Skeletal muscle tissue (tissue), 4 donors: ENCODE measurements around the gene LRSAM1. TPM values are rescaled to one million over a fixed set of nuclear protein-coding genes. Genes with fewer than 3 reads are reported as not detected.

ENCODE experiments used
- H3K27ac ChIP-seq: one replicate; pipeline ENCODE4 v1.7.0; 2013; ENCODE audit warnings: mild to moderate bottlenecking, low read depth, low read length, inconsistent platforms
- H3K27me3 ChIP-seq, 3 donors: one replicate each; pipeline ENCODE4 v1.7.0; 2013; ENCODE audit warnings: low read length in 3 of 3; ENCODE audit not compliant: control insufficient read depth in 3 of 3, insufficient read depth in 3 of 3
- H3K36me3 ChIP-seq, 3 donors: one replicate each; pipeline ENCODE4 v1.7.0; 2013; ENCODE audit warnings: low read length in 3 of 3; ENCODE audit not compliant: control insufficient read depth in 3 of 3, insufficient read depth in 3 of 3
- H3K4me1 ChIP-seq, 3 donors: one replicate each; pipeline ENCODE4 v1.7.0; 2013; ENCODE audit warnings: low read length in 3 of 3, mild to moderate bottlenecking in 3 of 3; ENCODE audit not compliant: control insufficient read depth in 3 of 3, insufficient read depth in 3 of 3
- H3K4me3 ChIP-seq, 3 donors: one replicate each; pipeline ENCODE4 v1.7.0; 2013; ENCODE audit warnings: low read length in 3 of 3
- H3K9ac ChIP-seq, 3 donors: one replicate each; pipeline ENCODE4 v1.7.0; 2013; ENCODE audit warnings: low read length in 3 of 3, mild to moderate bottlenecking in 3 of 3, moderate library complexity in 2 of 3, low read depth in 1 of 3
- H3K9me3 ChIP-seq, 3 donors: one replicate each; pipeline ENCODE4 v1.7.0; 2013; ENCODE audit warnings: low read length in 3 of 3; ENCODE audit not compliant: control insufficient read depth in 3 of 3
- total RNA-seq: library from RNA; depleted of rRNA; stranded (reverse); fragments of >200 nt; gene quantifications from one replicate; pipeline ENCODE4 v1.2.3, GENCODE V29; 2014
- donor health status: Osteomylitis.

Gene LRSAM1
- total RNA-seq, 1 donor from 2014 or later = 10.4 TPM

GRCh38 chr9:127415657-127416056, 35.7 kb upstream of the LRSAM1 start:
- Histone ChIP-seq H3K4me1 (peaks cover 9 to 14% (median 13%) of the 10 kb centered on the region in 3 donors), H3K27ac (no peak overlapping the region), H3K9me3 (no peaks in the 10 kb centered on the region), H3K27me3 (no peaks in the 10 kb centered on the region), H3K4me3 (no peak overlapping the region), H3K36me3 (no peaks in the 10 kb centered on the region), H3K9ac (no peak overlapping the region)

- Histone ChIP-seq H3K9ac (peak overlapping the region in 1 of 3 donors; percentile 51), H3K27me3 (no peaks in the 10 kb centered on the region), H3K4me3 (no peak overlapping the region), H3K36me3 (no peaks in the 10 kb centered on the region), H3K27ac (no peak overlapping the region), H3K9me3 (no peaks in the 10 kb centered on the region), H3K4me1 (peaks cover 13 to 24% (median 14%) of the 10 kb centered on the region in 3 donors)
Observed at GRCh38 chr9:127417131-127418036, 33.9 kb upstream of the LRSAM1 start.

GRCh38 chr9:127418037-127418471, 33.3 kb upstream of the LRSAM1 start:
- H3K27me3 ChIP-seq = no peaks in the 10 kb centered on the region
- no peaks in the 10 kb centered on the region for H3K9me3 ChIP-seq
- no peaks in the 10 kb centered on the region for H3K36me3 ChIP-seq
- no peak overlapping the region for H3K27ac ChIP-seq
- H3K9ac ChIP-seq = peak overlapping the region in 1 of 3 donors; percentile 51
- H3K4me1 ChIP-seq = peaks cover 13 to 31% (median 20%) of the 10 kb centered on the region in 3 donors
- H3K4me3 ChIP-seq = no peak overlapping the region

GRCh38 chr9:127419348-127419747, 32.0 kb upstream of the LRSAM1 start:
- no peaks in the 10 kb centered on the region for H3K36me3 ChIP-seq
- no peaks in the 10 kb centered on the region for H3K9me3 ChIP-seq
- H3K9ac ChIP-seq = peak overlapping the region in 1 of 3 donors; percentile 95
- no peaks in the 10 kb centered on the region for H3K27me3 ChIP-seq
- peaks cover 13 to 39% (median 23%) of the 10 kb centered on the region in 3 donors for H3K4me1 ChIP-seq
- peak overlapping the region in 1 of 3 donors; percentile 97 for H3K4me3 ChIP-seq
- no peak overlapping the region for H3K27ac ChIP-seq

GRCh38 chr9:127421057-127421456, 30.3 kb upstream of the LRSAM1 start:
- Histone ChIP-seq H3K27me3 (no peaks in the 10 kb centered on the region), H3K27ac (no peak overlapping the region), H3K4me1 (peaks cover 26 to 54% (median 32%) of the 10 kb centered on the region in 3 donors), H3K36me3 (no peaks in the 10 kb centered on the region), H3K4me3 (no peak overlapping the region), H3K9me3 (no peaks in the 10 kb centered on the region), H3K9ac (peak overlapping the region in 1 of 3 donors; percentile 25)

- Histone ChIP-seq H3K36me3 (no peaks in the 10 kb centered on the region), H3K9ac (peak overlapping the region in 2 of 3 donors; percentile 97 to 99), H3K27me3 (no peaks in the 10 kb centered on the region), H3K4me3 (peak overlapping the region in 2 of 3 donors; percentile 93 to 98), H3K27ac (no peak overlapping the region), H3K4me1 (peaks cover 32 to 54% (median 36%) of the 10 kb centered on the region in 3 donors), H3K9me3 (no peaks in the 10 kb centered on the region)
Observed at GRCh38 chr9:127422133-127422782, 29.1 kb upstream of the LRSAM1 start.

GRCh38 chr9:127422787-127423186, 28.5 kb upstream of the LRSAM1 start:
- peak overlapping the region; percentile 93 for H3K27ac ChIP-seq

GRCh38 chr9:127423476-127423933, 27.8 kb upstream of the LRSAM1 start:
- Histone ChIP-seq H3K36me3 (peaks cover 0 to 2% (median under 1%) of the 10 kb centered on the region in 3 donors), H3K27ac (peak overlapping the region; percentile 93), H3K4me1 (peaks cover 28 to 46% (median 28%) of the 10 kb centered on the region in 3 donors), H3K4me3 (peak overlapping the region; percentile 93 to 98 (median 96)), H3K9me3 (no peaks in the 10 kb centered on the region), H3K27me3 (no peaks in the 10 kb centered on the region), H3K9ac (peak overlapping the region; percentile 96 to 99 (median 97))

More at GRCh38 chr9:127422787-127423186, 28.5 kb upstream of the LRSAM1 start:
- Histone ChIP-seq H3K27me3 (no peaks in the 10 kb centered on the region), H3K4me1 (peaks cover 29 to 51% (median 35%) of the 10 kb centered on the region in 3 donors), H3K9ac (peak overlapping the region in 2 of 3 donors; percentile 97 to 99), H3K4me3 (peak overlapping the region in 2 of 3 donors; percentile 93 to 98), H3K36me3 (no peaks in the 10 kb centered on the region), H3K9me3 (no peaks in the 10 kb centered on the region)

- H3K9me3 ChIP-seq = no peaks in the 10 kb centered on the region
- peak within 1 kb of the TSS; percentile 93 for H3K27ac ChIP-seq
- H3K4me3 ChIP-seq = peak within 1 kb of the TSS; percentile 93 to 98 (median 96)
- H3K9ac ChIP-seq = peak within 1 kb of the TSS; percentile 96 to 99 (median 97)
- no peaks in the 10 kb centered on the region for H3K27me3 ChIP-seq
- peaks cover 5 to 7% (median 7%) of the 10 kb centered on the region in 3 donors for H3K36me3 ChIP-seq
- peaks cover 22 to 46% (median 28%) of the 10 kb centered on the region in 3 donors for H3K4me1 ChIP-seq
Observed at GRCh38 chr9:127423934-127424675, 27.2 kb upstream of the LRSAM1 start, which contains the start of gene ZNF79. TSS of gene ZNF79 (plus strand) at chr9:127424382. CDS start at chr9:127424788, 406 bp downstream.
